GM23338 (cell line): ENCODE measurements around the gene DPY19L3. TPM values are rescaled to one million over a fixed set of nuclear protein-coding genes. Genes with fewer than 3 reads are reported as not detected.

Experiments used
- ATAC-seq: fragments of 200-7000 bp; cut with Tn5 transposase; 3 replicates; pipeline ENCODE4 v1.9.1; 2020
- DNase-seq: peaks from one replicate; pipeline ENCODE4 v3.0.0-alpha.2; 2015; ENCODE audit warnings: low spot score
- H2AFZ ChIP-seq: fragments of 200-600 bp; sonication (generic); 2 replicates; pipeline ENCODE4 v1.8.0; 2016; ENCODE audit warnings: antibody characterized with exemption, mild to moderate bottlenecking, moderate library complexity
- H3F3A ChIP-seq: fragments of 200-600 bp; sonication (generic); replicated peaks from 2 replicates; pipeline ENCODE4 v1.8.0; 2017; ENCODE audit warnings: antibody characterized with exemption, mixed run types, low read depth
- H3K27ac ChIP-seq: fragments of 200-600 bp; sonication (generic); 2 replicates; pipeline ENCODE4 v1.6.1; 2016; ENCODE audit warnings: low read depth
- H3K27me3 ChIP-seq: fragments of 200-600 bp; sonication (generic); 2 replicates; pipeline ENCODE4 v1.8.0; 2016; ENCODE audit warnings: mild to moderate bottlenecking, mixed run types, moderate library complexity; ENCODE audit not compliant: insufficient read depth
- H3K36me3 ChIP-seq: fragments of 200-600 bp; sonication (generic); 2 replicates; pipeline ENCODE4 v1.8.0; 2016; ENCODE audit warnings: mild to moderate bottlenecking; ENCODE audit not compliant: insufficient read depth
- H3K4me1 ChIP-seq: fragments of 200-600 bp; sonication (generic); 2 replicates; pipeline ENCODE4 v1.8.0; 2016; ENCODE audit warnings: mild to moderate bottlenecking, moderate library complexity; ENCODE audit not compliant: insufficient read depth
- H3K4me2 ChIP-seq: fragments of 200-600 bp; sonication (generic); 2 replicates; pipeline ENCODE4 v1.7.1; 2017; ENCODE audit warnings: mixed run types
- H3K4me3 ChIP-seq: fragments of 200-600 bp; sonication (generic); 2 replicates; pipeline ENCODE4 v1.6.1; 2016; ENCODE audit warnings: mixed run types
- H3K79me2 ChIP-seq: fragments of 200-600 bp; sonication (generic); replicated peaks from 2 replicates; pipeline ENCODE4 v1.8.0; 2017; ENCODE audit warnings: mild to moderate bottlenecking; ENCODE audit not compliant: insufficient read depth
- H3K9me2 ChIP-seq: fragments of 200-600 bp; sonication (generic); 2 replicates; pipeline ENCODE4 v1.8.0; 2017; ENCODE audit not compliant: insufficient read depth
- H4K20me1 ChIP-seq: fragments of 200-600 bp; sonication (generic); replicated peaks from 2 replicates; pipeline ENCODE4 v1.8.0; 2017; ENCODE audit warnings: mild to moderate bottlenecking; ENCODE audit not compliant: insufficient read depth
- H3K27ac Mint-ChIP-seq: 2 replicates; pipeline ENCODE4 v1.8.0; 2020; ENCODE audit warnings: inconsistent platforms, mild to moderate bottlenecking, moderate library complexity, mixed read lengths
- H3K27me3 Mint-ChIP-seq: 3 replicates; pipeline ENCODE4 v1.8.0; 2022; ENCODE audit warnings: low read depth, mild to moderate bottlenecking, moderate library complexity, mixed read lengths, inconsistent platforms; ENCODE audit not compliant: insufficient read depth, poor library complexity
- H3K36me3 Mint-ChIP-seq: 3 replicates; pipeline ENCODE4 v1.8.0; 2021; ENCODE audit warnings: low read depth, mild to moderate bottlenecking, inconsistent platforms, moderate library complexity, mixed read lengths
- H3K4me1 Mint-ChIP-seq: 3 replicates; pipeline ENCODE4 v1.8.0; 2020; ENCODE audit warnings: mild to moderate bottlenecking, inconsistent platforms, mixed read lengths
- H3K4me3 Mint-ChIP-seq: 3 replicates; pipeline ENCODE4 v1.8.0; 2021; ENCODE audit warnings: moderate library complexity, mild to moderate bottlenecking, inconsistent platforms, mixed read lengths
- H3K9me3 Mint-ChIP-seq: 3 replicates; pipeline ENCODE4 v1.8.0; 2020; ENCODE audit warnings: moderate library complexity, mild to moderate bottlenecking, inconsistent platforms, mixed read lengths
- CREB1 ChIP-seq: fragments of 250-450 bp; sonication (Bioruptor Pico); IDR thresholded peaks from 2 replicates; pipeline ENCODE4 v1.5.0; 2020; ENCODE audit warnings: low read depth, mild to moderate bottlenecking, moderate library complexity
- EZH2 ChIP-seq: fragments of 200-600 bp; sonication (generic); IDR thresholded peaks from one replicate; pipeline ENCODE4 v1.8.0; 2017; ENCODE audit warnings: antibody characterized with exemption, mild to moderate bottlenecking, low read depth; ENCODE audit not compliant: unreplicated experiment
- EZH2phosphoT487 ChIP-seq: fragments of 200-600 bp; sonication (generic); IDR thresholded peaks from one replicate; pipeline ENCODE4 v1.8.1; 2018; ENCODE audit warnings: antibody characterized with exemption; ENCODE audit not compliant: unreplicated experiment
- JUNB ChIP-seq: IDR thresholded peaks from one replicate; pipeline ENCODE4 v1.6.1; 2016; ENCODE audit warnings: antibody characterized with exemption; ENCODE audit not compliant: unreplicated experiment
- NANOG ChIP-seq: IDR thresholded peaks from 2 replicates; pipeline ENCODE4 v1.6.1; 2016; ENCODE audit warnings: antibody characterized with exemption, borderline replicate concordance
- POLR2AphosphoS5 ChIP-seq: IDR thresholded peaks from 2 replicates; pipeline ENCODE4 v1.6.1; 2016; ENCODE audit warnings: antibody characterized with exemption, low read depth
- STAT1 ChIP-seq: IDR thresholded peaks from one replicate; pipeline ENCODE4 v1.6.1; 2016; ENCODE audit warnings: antibody characterized with exemption; ENCODE audit not compliant: unreplicated experiment
- ZNF114 ChIP-seq: fragments of 250-450 bp; sonication (Bioruptor Pico); IDR thresholded peaks from 2 replicates; pipeline ENCODE4 v1.5.0; 2020; ENCODE audit warnings: mild to moderate bottlenecking, moderate library complexity
- ZNF331 ChIP-seq: fragments of 250-450 bp; sonication (Bioruptor Pico); IDR thresholded peaks from 2 replicates; pipeline ENCODE4 v1.5.0; 2020; ENCODE audit warnings: low read depth, mild to moderate bottlenecking, moderate library complexity
- polyA plus RNA-seq: library from polyadenylated mRNA; unstranded; fragments of >200 nt; fragmentation: Nextera tagmentation; extraction: Ambion mirVana; gene quantifications from 2 replicates; pipeline ENCODE4 v1.2.1, GENCODE V29; 2016
- total RNA-seq: library from RNA; depleted of rRNA; stranded (reverse); fragments of >200 nt; shearing (Covaris generic); gene quantifications from 2 replicates; pipeline ENCODE4 v1.2.3, GENCODE V29; 2014
- TF ChIP-seq, protein P1 (sequence below): IDR thresholded peaks from 2 replicates; pipeline ENCODE4 v1.6.1; 2016; ENCODE audit warnings: antibody characterized with exemption
- TF ChIP-seq, protein P2 (sequence below), 2 experiments: fragments of 200-600 bp in 1 of 2; sonication (generic) in 1 of 2; conservative IDR thresholded peaks; 2 replicates each; pipeline versions ENCODE4 v1.5.1 to v1.6.1; 2016 to 2017; ENCODE audit warnings: antibody characterized with exemption in 2 of 2, low read depth in 2 of 2, mild to moderate bottlenecking in 2 of 2, moderate library complexity in 1 of 2
- TF ChIP-seq, protein P3 (sequence below): IDR thresholded peaks from one replicate; pipeline ENCODE4 v1.6.1; 2018; ENCODE audit warnings: antibody characterized with exemption; ENCODE audit not compliant: unreplicated experiment
- TF ChIP-seq, protein P4 (sequence below): fragments of 250-450 bp; sonication (Bioruptor Pico); IDR thresholded peaks from 2 replicates; pipeline ENCODE4 v1.5.0; 2020; ENCODE audit warnings: mild to moderate bottlenecking, moderate library complexity

The DPY19L3 gene
- total and polyA plus RNA-seq, 2 experiments from 2014 or later, result 13.5 to 46.6 TPM

DNA sequence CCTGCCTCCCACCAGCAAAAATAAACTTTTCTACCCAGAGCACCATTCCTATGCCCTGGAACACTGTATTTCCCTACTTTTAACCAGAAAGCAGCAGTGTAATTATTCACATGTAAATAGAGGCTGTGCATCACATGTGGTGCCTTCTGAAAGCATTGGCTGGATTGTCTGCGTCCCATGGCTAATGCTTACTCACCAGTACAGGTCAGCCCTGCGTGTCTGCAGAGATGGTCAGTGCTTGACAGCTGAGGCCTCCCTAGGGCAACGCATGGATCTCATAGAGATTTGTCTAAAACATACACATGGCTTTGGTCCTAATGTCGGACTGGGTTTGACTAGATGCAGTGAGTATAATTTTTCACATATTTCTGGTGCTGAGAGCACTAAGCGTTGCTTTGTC lies 64.2 kb downstream of the DPY19L3 start:
- Histone ChIP-seq H3K4me1 (no peaks in the 10 kb centered on the region), H3K79me2 (no peaks in the 10 kb centered on the region), H3F3A (no peaks in the 10 kb centered on the region), H3K4me3 (no peak overlapping the region), H3K4me2 (no peak overlapping the region), H4K20me1 (no peaks in the 10 kb centered on the region), H3K36me3 (peaks cover 6% of the 10 kb centered on the region), H3K27me3 (no peaks in the 10 kb centered on the region), H3K27ac (no peak overlapping the region), H2AFZ (no peak overlapping the region), H3K9me2 (no peaks in the 10 kb centered on the region)
- H3K4me1 Mint-ChIP-seq, result peaks cover 3% of the 10 kb centered on the region; the same call in 1 of the 3 replicates
- H3K36me3 Mint-ChIP-seq, result peaks cover 28% of the 10 kb centered on the region
- H3K9me3 Mint-ChIP-seq, result no peaks in the 10 kb centered on the region
- no peak for DNase-seq
- TF ChIP-seq NANOG (no peak), POLR2AphosphoS5 (no peak), CREB1 (CRISPR knock-in tag) (no peak), STAT1 (no peak), EZH2phosphoT487 (no peak), ZNF114 (no peak), JUNB (no peak), EZH2 (no peak), ZNF331 (CRISPR knock-in tag) (no peak)
- TF ChIP-seq, protein P1, sequence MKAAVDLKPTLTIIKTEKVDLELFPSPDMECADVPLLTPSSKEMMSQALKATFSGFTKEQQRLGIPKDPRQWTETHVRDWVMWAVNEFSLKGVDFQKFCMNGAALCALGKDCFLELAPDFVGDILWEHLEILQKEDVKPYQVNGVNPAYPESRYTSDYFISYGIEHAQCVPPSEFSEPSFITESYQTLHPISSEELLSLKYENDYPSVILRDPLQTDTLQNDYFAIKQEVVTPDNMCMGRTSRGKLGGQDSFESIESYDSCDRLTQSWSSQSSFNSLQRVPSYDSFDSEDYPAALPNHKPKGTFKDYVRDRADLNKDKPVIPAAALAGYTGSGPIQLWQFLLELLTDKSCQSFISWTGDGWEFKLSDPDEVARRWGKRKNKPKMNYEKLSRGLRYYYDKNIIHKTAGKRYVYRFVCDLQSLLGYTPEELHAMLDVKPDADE, result no peak
- TF ChIP-seq, protein P2, sequence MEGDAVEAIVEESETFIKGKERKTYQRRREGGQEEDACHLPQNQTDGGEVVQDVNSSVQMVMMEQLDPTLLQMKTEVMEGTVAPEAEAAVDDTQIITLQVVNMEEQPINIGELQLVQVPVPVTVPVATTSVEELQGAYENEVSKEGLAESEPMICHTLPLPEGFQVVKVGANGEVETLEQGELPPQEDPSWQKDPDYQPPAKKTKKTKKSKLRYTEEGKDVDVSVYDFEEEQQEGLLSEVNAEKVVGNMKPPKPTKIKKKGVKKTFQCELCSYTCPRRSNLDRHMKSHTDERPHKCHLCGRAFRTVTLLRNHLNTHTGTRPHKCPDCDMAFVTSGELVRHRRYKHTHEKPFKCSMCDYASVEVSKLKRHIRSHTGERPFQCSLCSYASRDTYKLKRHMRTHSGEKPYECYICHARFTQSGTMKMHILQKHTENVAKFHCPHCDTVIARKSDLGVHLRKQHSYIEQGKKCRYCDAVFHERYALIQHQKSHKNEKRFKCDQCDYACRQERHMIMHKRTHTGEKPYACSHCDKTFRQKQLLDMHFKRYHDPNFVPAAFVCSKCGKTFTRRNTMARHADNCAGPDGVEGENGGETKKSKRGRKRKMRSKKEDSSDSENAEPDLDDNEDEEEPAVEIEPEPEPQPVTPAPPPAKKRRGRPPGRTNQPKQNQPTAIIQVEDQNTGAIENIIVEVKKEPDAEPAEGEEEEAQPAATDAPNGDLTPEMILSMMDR (conservative IDR thresholded peaks at IDR 0.05; ENCODE audit: low read depth in 2 of 2), result no peak
- TF ChIP-seq, protein P3, sequence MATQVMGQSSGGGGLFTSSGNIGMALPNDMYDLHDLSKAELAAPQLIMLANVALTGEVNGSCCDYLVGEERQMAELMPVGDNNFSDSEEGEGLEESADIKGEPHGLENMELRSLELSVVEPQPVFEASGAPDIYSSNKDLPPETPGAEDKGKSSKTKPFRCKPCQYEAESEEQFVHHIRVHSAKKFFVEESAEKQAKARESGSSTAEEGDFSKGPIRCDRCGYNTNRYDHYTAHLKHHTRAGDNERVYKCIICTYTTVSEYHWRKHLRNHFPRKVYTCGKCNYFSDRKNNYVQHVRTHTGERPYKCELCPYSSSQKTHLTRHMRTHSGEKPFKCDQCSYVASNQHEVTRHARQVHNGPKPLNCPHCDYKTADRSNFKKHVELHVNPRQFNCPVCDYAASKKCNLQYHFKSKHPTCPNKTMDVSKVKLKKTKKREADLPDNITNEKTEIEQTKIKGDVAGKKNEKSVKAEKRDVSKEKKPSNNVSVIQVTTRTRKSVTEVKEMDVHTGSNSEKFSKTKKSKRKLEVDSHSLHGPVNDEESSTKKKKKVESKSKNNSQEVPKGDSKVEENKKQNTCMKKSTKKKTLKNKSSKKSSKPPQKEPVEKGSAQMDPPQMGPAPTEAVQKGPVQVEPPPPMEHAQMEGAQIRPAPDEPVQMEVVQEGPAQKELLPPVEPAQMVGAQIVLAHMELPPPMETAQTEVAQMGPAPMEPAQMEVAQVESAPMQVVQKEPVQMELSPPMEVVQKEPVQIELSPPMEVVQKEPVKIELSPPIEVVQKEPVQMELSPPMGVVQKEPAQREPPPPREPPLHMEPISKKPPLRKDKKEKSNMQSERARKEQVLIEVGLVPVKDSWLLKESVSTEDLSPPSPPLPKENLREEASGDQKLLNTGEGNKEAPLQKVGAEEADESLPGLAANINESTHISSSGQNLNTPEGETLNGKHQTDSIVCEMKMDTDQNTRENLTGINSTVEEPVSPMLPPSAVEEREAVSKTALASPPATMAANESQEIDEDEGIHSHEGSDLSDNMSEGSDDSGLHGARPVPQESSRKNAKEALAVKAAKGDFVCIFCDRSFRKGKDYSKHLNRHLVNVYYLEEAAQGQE, result no peak
- TF ChIP-seq, protein P4, sequence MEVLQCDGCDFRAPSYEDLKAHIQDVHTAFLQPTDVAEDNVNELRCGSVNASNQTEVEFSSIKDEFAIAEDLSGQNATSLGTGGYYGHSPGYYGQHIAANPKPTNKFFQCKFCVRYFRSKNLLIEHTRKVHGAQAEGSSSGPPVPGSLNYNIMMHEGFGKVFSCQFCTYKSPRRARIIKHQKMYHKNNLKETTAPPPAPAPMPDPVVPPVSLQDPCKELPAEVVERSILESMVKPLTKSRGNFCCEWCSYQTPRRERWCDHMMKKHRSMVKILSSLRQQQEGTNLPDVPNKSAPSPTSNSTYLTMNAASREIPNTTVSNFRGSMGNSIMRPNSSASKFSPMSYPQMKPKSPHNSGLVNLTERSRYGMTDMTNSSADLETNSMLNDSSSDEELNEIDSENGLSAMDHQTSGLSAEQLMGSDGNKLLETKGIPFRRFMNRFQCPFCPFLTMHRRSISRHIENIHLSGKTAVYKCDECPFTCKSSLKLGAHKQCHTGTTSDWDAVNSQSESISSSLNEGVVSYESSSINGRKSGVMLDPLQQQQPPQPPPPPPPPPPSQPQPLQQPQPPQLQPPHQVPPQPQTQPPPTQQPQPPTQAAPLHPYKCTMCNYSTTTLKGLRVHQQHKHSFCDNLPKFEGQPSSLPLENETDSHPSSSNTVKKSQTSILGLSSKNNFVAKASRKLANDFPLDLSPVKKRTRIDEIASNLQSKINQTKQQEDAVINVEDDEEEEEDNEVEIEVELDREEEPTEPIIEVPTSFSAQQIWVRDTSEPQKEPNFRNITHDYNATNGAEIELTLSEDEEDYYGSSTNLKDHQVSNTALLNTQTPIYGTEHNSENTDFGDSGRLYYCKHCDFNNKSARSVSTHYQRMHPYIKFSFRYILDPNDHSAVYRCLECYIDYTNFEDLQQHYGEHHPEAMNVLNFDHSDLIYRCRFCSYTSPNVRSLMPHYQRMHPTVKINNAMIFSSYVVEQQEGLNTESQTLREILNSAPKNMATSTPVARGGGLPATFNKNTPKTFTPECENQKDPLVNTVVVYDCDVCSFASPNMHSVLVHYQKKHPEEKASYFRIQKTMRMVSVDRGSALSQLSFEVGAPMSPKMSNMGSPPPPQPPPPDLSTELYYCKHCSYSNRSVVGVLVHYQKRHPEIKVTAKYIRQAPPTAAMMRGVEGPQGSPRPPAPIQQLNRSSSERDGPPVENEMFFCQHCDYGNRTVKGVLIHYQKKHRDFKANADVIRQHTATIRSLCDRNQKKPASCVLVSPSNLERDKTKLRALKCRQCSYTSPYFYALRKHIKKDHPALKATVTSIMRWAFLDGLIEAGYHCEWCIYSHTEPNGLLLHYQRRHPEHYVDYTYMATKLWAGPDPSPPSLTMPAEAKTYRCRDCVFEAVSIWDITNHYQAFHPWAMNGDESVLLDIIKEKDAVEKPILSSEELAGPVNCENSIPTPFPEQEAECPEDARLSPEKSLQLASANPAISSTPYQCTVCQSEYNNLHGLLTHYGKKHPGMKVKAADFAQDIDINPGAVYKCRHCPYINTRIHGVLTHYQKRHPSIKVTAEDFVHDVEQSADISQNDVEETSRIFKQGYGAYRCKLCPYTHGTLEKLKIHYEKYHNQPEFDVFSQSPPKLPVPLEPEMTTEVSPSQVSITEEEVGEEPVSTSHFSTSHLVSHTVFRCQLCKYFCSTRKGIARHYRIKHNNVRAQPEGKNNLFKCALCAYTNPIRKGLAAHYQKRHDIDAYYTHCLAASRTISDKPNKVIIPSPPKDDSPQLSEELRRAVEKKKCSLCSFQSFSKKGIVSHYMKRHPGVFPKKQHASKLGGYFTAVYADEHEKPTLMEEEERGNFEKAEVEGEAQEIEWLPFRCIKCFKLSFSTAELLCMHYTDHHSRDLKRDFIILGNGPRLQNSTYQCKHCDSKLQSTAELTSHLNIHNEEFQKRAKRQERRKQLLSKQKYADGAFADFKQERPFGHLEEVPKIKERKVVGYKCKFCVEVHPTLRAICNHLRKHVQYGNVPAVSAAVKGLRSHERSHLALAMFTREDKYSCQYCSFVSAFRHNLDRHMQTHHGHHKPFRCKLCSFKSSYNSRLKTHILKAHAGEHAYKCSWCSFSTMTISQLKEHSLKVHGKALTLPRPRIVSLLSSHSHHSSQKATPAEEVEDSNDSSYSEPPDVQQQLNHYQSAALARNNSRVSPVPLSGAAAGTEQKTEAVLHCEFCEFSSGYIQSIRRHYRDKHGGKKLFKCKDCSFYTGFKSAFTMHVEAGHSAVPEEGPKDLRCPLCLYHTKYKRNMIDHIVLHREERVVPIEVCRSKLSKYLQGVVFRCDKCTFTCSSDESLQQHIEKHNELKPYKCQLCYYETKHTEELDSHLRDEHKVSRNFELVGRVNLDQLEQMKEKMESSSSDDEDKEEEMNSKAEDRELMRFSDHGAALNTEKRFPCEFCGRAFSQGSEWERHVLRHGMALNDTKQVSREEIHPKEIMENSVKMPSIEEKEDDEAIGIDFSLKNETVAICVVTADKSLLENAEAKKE (CRISPR knock-in tag), result no peak
- no peak overlapping the region for H3K27ac Mint-ChIP-seq
- H3K27me3 Mint-ChIP-seq, result peaks cover 6% of the 10 kb centered on the region
- no peak for ATAC-seq
- H3K4me3 Mint-ChIP-seq, result no peak overlapping the region
